Glomerular visceral epithelial cell (primary cell): ENCODE data around the gene CDCA5.
A peak's percentile ranks its signal among the peaks of the same experiment; 100 is the strongest.

ENCODE experiments used
- DNase-seq: peaks from one replicate; pipeline ENCODE4 v3.0.0-alpha.2; 2016; ENCODE audit errors: extremely low spot score

CDCA5 gene

GRCh38 chr11:65107751-65108468, 24.1 kb upstream of the CDCA5 start:
- DNase-seq: no peak

- DNase-seq: no peak
Observed at GRCh38 chr11:65107078-65107477, 23.2 kb upstream of the CDCA5 start.

GRCh38 chr11:65104628-65105027, 20.8 kb upstream of the CDCA5 start:
- DNase-seq: no peak

- no peak for DNase-seq
Observed at GRCh38 chr11:65103476-65103875, 19.6 kb upstream of the CDCA5 start.

GRCh38 chr11:65102142-65103095, 18.6 kb upstream of the CDCA5 start:
- no peak for DNase-seq

GRCh38 chr11:65100674-65101350, 17.0 kb upstream of the CDCA5 start:
- no peak for DNase-seq

GRCh38 chr11:65096926-65097325, 13.1 kb upstream of the CDCA5 start:
- no peak for DNase-seq

- DNase-seq: peak; percentile 85
Observed at GRCh38 chr11:65095974-65096806, 12.3 kb upstream of the CDCA5 start, which contains the start of gene VPS51. Gene VPS51 (plus strand): TSS chr11:65096214. CDS start chr11:65096251, 37 bp downstream.

GRCh38 chr11:65095427-65095826, 11.6 kb upstream of the CDCA5 start:
- DNase-seq: no peak

- DNase-seq: no peak
Observed at GRCh38 chr11:65090628-65091027, 6.8 kb upstream of the CDCA5 start.

GRCh38 chr11:65089621-65090020, 5.8 kb upstream of the CDCA5 start:
- DNase-seq: no peak

- no peak for DNase-seq
Observed at GRCh38 chr11:65087827-65088226, 4.0 kb upstream of the CDCA5 start.

GRCh38 chr11:65087216-65087615, 3.4 kb upstream of the CDCA5 start:
- no peak for DNase-seq

GRCh38 chr11:65086809-65087208, 3.0 kb upstream of the CDCA5 start:
- no peak for DNase-seq

GRCh38 chr11:65085446-65085845, 1.6 kb upstream of the CDCA5 start:
- no peak for DNase-seq

- DNase-seq: no peak
Observed at GRCh38 chr11:65084598-65085375, 947 bp upstream of the CDCA5 start.

- DNase-seq: peak; percentile 7
Observed at GRCh38 chr11:65083134-65083833, 556 bp downstream of the CDCA5 start.

GRCh38 chr11:65078786-65079342, 5.0 kb downstream of the CDCA5 start:
- no peak for DNase-seq

- peak; percentile 40 for DNase-seq
Observed at GRCh38 chr11:65078151-65078550, 5.7 kb downstream of the CDCA5 start.

GRCh38 chr11:65077451-65077850, 6.4 kb downstream of the CDCA5 start:
- no peak for DNase-seq
